Lower lobe of right lung (tissue), 2 donors: ENCODE results near the gene TM9SF2. TPM values are rescaled to one million over a fixed set of nuclear protein-coding genes. Genes with fewer than 3 reads are reported as not detected.

ENCODE experiments used
- ATAC-seq, 2 donors: fragments of 200-7000 bp; cut with Tn5 transposase; one replicate each; pipeline ENCODE4 v1.9.1; 2020 to 2022; ENCODE audit warnings: mild to moderate bottlenecking in 2 of 2, moderate library complexity in 2 of 2
- DNase-seq: peaks from one replicate; pipeline ENCODE4 v3.0.0-alpha.2; 2020
- H3K27ac ChIP-seq: fragments of 200-600 bp; one replicate; pipeline ENCODE4 v1.8.0; 2022
- H3K27me3 ChIP-seq: fragments of 200-600 bp; one replicate; pipeline ENCODE4 v1.8.0; 2022; ENCODE audit warnings: low read depth
- H3K36me3 ChIP-seq: fragments of 200-600 bp; one replicate; pipeline ENCODE4 v1.8.0; 2022; ENCODE audit warnings: mild to moderate bottlenecking
- H3K4me1 ChIP-seq: fragments of 200-600 bp; one replicate; pipeline ENCODE4 v1.8.0; 2022
- H3K4me3 ChIP-seq: fragments of 200-600 bp; one replicate; pipeline ENCODE4 v1.8.0; 2022; ENCODE audit warnings: mild to moderate bottlenecking
- H3K9me3 ChIP-seq: fragments of 200-600 bp; one replicate; pipeline ENCODE4 v1.8.0; 2022
- intact Hi-C: fragments of 100-400 bp; cut with DNase I; formaldehyde crosslinking; loops from one replicate; pipeline ENCODE4 v1.11.0; 2022
- total RNA-seq: library from RNA; stranded (reverse); fragmentation: NEBNext Ultra II Directional; extraction: Animal tissue kit (Norgen Biotek cat#: 25700); gene quantifications from one replicate; pipeline ENCODE4 v1.2.1, GENCODE V29; 2021
- TF ChIP-seq, protein P1 (sequence below): fragments of 200-600 bp; IDR thresholded peaks from one replicate; pipeline ENCODE4 v1.8.0; 2022; ENCODE audit warnings: antibody characterized with exemption, mild to moderate bottlenecking
- donor health status: DM: no; HTN: yes; CAD: no; lungs with severe emphysema.

TM9SF2 gene
- total RNA-seq, 1 donor from 2014 or later: 138 TPM

DNA sequence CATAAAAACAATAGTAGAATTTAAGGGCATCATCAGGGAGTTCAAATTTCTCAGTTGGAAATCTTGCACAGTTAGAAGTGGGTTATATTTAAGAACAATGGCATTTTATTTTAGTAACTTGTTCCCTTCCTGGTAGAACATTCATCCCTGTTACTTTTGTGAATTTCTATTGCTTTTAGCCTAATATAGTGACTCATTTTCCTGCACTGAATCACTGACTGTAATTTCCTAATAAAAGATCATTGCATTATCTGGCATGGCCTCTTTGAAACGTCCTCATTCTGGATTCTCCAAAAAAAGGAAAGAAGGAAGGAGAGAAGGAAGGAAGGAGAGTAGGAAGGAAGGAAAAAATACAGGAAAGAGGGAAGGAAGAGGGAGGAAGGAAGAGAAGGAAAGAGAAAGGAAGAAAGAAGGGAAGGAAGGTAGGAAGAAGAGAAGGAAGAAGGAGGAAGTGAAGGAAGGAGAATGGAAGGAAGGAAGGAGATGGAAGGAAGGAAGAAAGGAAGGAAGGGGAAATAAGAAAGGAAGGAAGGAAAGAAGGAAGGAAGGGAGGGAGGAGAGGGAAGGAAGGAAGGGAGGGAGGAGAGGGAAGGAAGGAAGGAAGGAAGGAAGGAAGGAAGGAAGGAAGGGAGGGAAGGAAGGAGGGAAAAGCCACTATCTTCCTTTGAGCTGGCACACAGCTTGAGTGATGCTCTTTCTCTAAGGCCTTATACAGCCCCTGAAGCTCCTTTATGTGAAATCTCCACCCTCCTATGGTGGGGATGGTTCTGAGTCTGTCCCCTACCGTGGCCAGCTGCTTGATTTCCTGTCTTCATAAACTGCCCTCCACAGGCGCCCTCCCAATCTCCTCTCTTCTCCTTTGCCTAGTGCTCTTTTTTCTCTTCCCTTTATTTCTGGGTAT, 29.8 kb upstream of the TM9SF2 start:
- ATAC-seq: no peak
- Histone ChIP-seq H3K4me1 (no peaks in the 10 kb centered on the region), H3K27me3 (no peaks in the 10 kb centered on the region), H3K4me3 (no peak overlapping the region), H3K36me3 (no peaks in the 10 kb centered on the region), H3K27ac (no peak overlapping the region), H3K9me3 (no peaks in the 10 kb centered on the region)
- TF ChIP-seq, protein P1, sequence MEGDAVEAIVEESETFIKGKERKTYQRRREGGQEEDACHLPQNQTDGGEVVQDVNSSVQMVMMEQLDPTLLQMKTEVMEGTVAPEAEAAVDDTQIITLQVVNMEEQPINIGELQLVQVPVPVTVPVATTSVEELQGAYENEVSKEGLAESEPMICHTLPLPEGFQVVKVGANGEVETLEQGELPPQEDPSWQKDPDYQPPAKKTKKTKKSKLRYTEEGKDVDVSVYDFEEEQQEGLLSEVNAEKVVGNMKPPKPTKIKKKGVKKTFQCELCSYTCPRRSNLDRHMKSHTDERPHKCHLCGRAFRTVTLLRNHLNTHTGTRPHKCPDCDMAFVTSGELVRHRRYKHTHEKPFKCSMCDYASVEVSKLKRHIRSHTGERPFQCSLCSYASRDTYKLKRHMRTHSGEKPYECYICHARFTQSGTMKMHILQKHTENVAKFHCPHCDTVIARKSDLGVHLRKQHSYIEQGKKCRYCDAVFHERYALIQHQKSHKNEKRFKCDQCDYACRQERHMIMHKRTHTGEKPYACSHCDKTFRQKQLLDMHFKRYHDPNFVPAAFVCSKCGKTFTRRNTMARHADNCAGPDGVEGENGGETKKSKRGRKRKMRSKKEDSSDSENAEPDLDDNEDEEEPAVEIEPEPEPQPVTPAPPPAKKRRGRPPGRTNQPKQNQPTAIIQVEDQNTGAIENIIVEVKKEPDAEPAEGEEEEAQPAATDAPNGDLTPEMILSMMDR: no peak
- intact Hi-C loops: no loop called here
- no peak for DNase-seq

DNA sequence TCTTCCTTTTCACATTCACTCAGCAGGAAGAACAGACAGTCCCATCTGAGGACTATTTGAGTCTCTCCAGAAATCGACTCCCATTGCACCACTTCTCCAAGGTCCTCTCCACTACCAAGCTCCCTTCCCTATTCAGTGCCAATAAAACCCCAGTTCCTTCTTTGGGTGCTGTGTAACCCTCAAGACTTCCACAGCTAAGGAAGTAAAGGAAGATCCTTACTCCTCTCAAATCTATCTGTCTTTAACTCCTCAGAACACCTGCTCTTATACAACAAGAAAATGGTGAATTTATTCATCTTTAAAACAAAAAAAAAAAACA, 29.2 kb upstream of the TM9SF2 start:
- intact Hi-C loops: no loop called here
- TF ChIP-seq, protein P1: no peak
- DNase-seq (no peak), ATAC-seq (no peak)
- Histone ChIP-seq H3K4me1 (no peaks in the 10 kb centered on the region), H3K27ac (no peak overlapping the region), H3K36me3 (no peaks in the 10 kb centered on the region), H3K4me3 (no peak overlapping the region), H3K27me3 (no peaks in the 10 kb centered on the region), H3K9me3 (no peaks in the 10 kb centered on the region)

- no peak for DNase-seq
- intact Hi-C loops: no loop called here
Observed at GRCh38 chr13:99473515-99473914, 27.8 kb upstream of the TM9SF2 start.

GRCh38 chr13:99476648-99477047, 24.6 kb upstream of the TM9SF2 start:
- Histone ChIP-seq H3K4me3 (no peak overlapping the region), H3K9me3 (no peaks in the 10 kb centered on the region), H3K36me3 (no peaks in the 10 kb centered on the region), H3K4me1 (no peaks in the 10 kb centered on the region), H3K27ac (no peak overlapping the region), H3K27me3 (no peaks in the 10 kb centered on the region)
- DNase-seq (no peak), ATAC-seq (no peak)
- TF ChIP-seq, protein P1: no peak
- intact Hi-C loops: no loop called here

More at GRCh38 chr13:99473515-99473914, 27.8 kb upstream of the TM9SF2 start:
- TF ChIP-seq, protein P1: no peak
- Histone ChIP-seq H3K27ac (no peak overlapping the region), H3K4me1 (no peaks in the 10 kb centered on the region), H3K36me3 (no peaks in the 10 kb centered on the region), H3K4me3 (no peak overlapping the region), H3K9me3 (no peaks in the 10 kb centered on the region), H3K27me3 (no peaks in the 10 kb centered on the region)
- peak in 1 of 2 donors; percentile 32 for ATAC-seq

GRCh38 chr13:99477493-99477892, 23.8 kb upstream of the TM9SF2 start:
- no peak for ATAC-seq
- H3K4me3 ChIP-seq: no peak overlapping the region
- intact Hi-C loops: no loop called here

More at GRCh38 chr13:99477493-99477892, 23.8 kb upstream of the TM9SF2 start:
- Histone ChIP-seq H3K9me3 (no peaks in the 10 kb centered on the region), H3K27ac (no peak overlapping the region), H3K27me3 (no peaks in the 10 kb centered on the region), H3K4me1 (no peaks in the 10 kb centered on the region), H3K36me3 (no peaks in the 10 kb centered on the region)
- no peak for DNase-seq
- TF ChIP-seq, protein P1: no peak
